ENCODE measurements around the gene PNPLA7. TPM values are rescaled to one million over a fixed set of nuclear protein-coding genes. Genes with fewer than 3 reads are reported as not detected.

PNPLA7 gene
- total and polyA plus RNA-seq, 2 of the 4 experiments (the other 2 are of a cell fraction): under 0.01 to 0.89 TPM

- CTCF ChIA-PET: no interaction called here
- intact Hi-C loops (cut with micrococcal nuclease): no loop called here
These were observed 118.7 kb downstream of the PNPLA7 start for GRCh38 chr9:137431416-137431931.

More at GRCh38 chr9:137431416-137431931, 118.7 kb downstream of the PNPLA7 start:
- H3K36me3 ChIP-seq (ENCODE audit: control insufficient read depth, insufficient read depth, low read length): no peaks in the 10 kb centered on the region
- no peak overlapping the region for H4K5ac ChIP-seq (ENCODE audit: low read depth, low read length)
- BruUV-seq (replicated peaks): no TSS peak
- WGBS, 2 experiments (ENCODE audit: extremely low coverage in 2 of 2, insufficient read length in 1 of 2): 81% methylated on average over 8 of the region's 21 CpGs; no CpG with 5 or more reads in 1 of the 2 experiments
- H4K8ac ChIP-seq (ENCODE audit: low read depth in 2 of 2, low read length in 2 of 2): no peak overlapping the region
- H3K56ac ChIP-seq (ENCODE audit: extremely low read depth, insufficient read depth, low read length): no peak overlapping the region
- no peaks in the 10 kb centered on the region for H3K9me1 ChIP-seq (ENCODE audit: insufficient read depth, low read length)
- ATAC-seq (ENCODE audit: low read depth) (no peak), DNase-seq (no peak)
- no peak overlapping the region for H2AK5ac ChIP-seq (ENCODE audit: low read depth, low read length)
- no peak overlapping the region for H2BK5ac ChIP-seq (ENCODE audit: low read depth, low read length, poor library complexity, severe bottlenecking)
- H3K23ac ChIP-seq (ENCODE audit: low read depth, low read length): no peak overlapping the region
- no peak overlapping the region for H2BK120ac ChIP-seq (ENCODE audit: low read depth, low read length)
- H3K9ac ChIP-seq (ENCODE audit: low read depth, low read length): no peak overlapping the region
- dilution Hi-C loops (cut with HindIII; ENCODE audit: low sequenced_read_pairs, unreplicated experiment) (no loop called here), in situ Hi-C loops (cut with MboI; ENCODE audit: low sequenced_read_pairs) (no loop called here)
- H4K20me1 ChIP-seq (ENCODE audit: insufficient read depth, low read length): no peaks in the 10 kb centered on the region
- TF ChIP-seq NFE2L2 (IDR thresholded peaks at IDR 0.05; ENCODE audit: low read depth, low read length) (no peak), RAD21 (IDR thresholded peaks at IDR 0.05; ENCODE audit: low read length) (no peak), MXI1 (IDR thresholded peaks at IDR 0.05; ENCODE audit: borderline replicate concordance, low read depth, low read length) (no peak)
- no peak overlapping the region for H3K4me3 ChIP-seq (ENCODE audit: insufficient read depth, low read depth, low read length)
- H3K4me2 ChIP-seq (ENCODE audit: low read depth, low read length): no peak overlapping the region
- POLR2A ChIA-PET (ENCODE audit: unreplicated experiment): no interaction called here
- H3K4me1 ChIP-seq (ENCODE audit: control insufficient read depth, insufficient read depth, low read length): peaks cover 5% of the 10 kb centered on the region
- H2BK15ac ChIP-seq (ENCODE audit: low read depth, low read length): no peak overlapping the region
- no peak overlapping the region for H2BK20ac ChIP-seq (ENCODE audit: low read depth, low read length)
- H3K79me1 ChIP-seq (ENCODE audit: low read depth in 1 of 2, low read length in 2 of 2): no peaks in the 10 kb centered on the region
- no peaks in the 10 kb centered on the region for H3K9me3 ChIP-seq (ENCODE audit: control insufficient read depth, insufficient read depth, low read length)
- no peak overlapping the region for H4K91ac ChIP-seq (ENCODE audit: insufficient read depth, low read depth, low read length)
- no peak overlapping the region for H2AK9ac ChIP-seq (replicated peaks; ENCODE audit: low read depth, low read length, poor library complexity)
- no peak overlapping the region for H3K27ac ChIP-seq (ENCODE audit: insufficient read depth, low read length)
- no peak overlapping the region for H3K18ac ChIP-seq (ENCODE audit: low read depth, low read length)
- no peak overlapping the region for H3K4ac ChIP-seq (ENCODE audit: low read depth, low read length)
- H3K27me3 ChIP-seq (ENCODE audit: control insufficient read depth, insufficient read depth, low read length): no peaks in the 10 kb centered on the region
- no peak overlapping the region for H2AFZ ChIP-seq (replicated peaks; ENCODE audit: low read length, poor library complexity)
- H3K14ac ChIP-seq (replicated peaks; ENCODE audit: low read depth, low read length): no peak overlapping the region

All from IMR-90 (cell line).